Smooth muscle cell (in vitro differentiated cells): Measurements from ENCODE around the gene CLDN15. TPM values are rescaled to one million over a fixed set of nuclear protein-coding genes. Genes with fewer than 3 reads are reported as not detected.

Experiments used
- DNase-seq: peaks from one replicate; lab custom pipeline; 2025; ENCODE audit not compliant: unreplicated experiment; lab: John Stamatoyannopoulos, UW
- H2AFZ ChIP-seq: fragments of 200-600 bp; sonication (generic); 2 replicates; pipeline ENCODE4 v1.6.0; 2016; ENCODE audit warnings: antibody characterized with exemption, low read depth, mild to moderate bottlenecking
- H3F3A ChIP-seq: fragments of 200-600 bp; sonication (generic); 2 replicates; pipeline ENCODE4 v1.6.0; 2017; ENCODE audit warnings: antibody characterized with exemption, low read depth
- H3K27ac ChIP-seq: fragments of 200-600 bp; sonication (generic); 2 replicates; pipeline ENCODE4 v1.5.1; 2016; ENCODE audit warnings: low read depth, mild to moderate bottlenecking
- H3K27me3 ChIP-seq: fragments of 200-600 bp; sonication (generic); 2 replicates; pipeline ENCODE4 v1.6.1; 2016; ENCODE audit warnings: low read depth, mild to moderate bottlenecking
- H3K36me3 ChIP-seq: fragments of 200-600 bp; sonication (generic); 2 replicates; pipeline ENCODE4 v1.5.1; 2016; ENCODE audit warnings: low read depth
- H3K4me1 ChIP-seq: fragments of 200-600 bp; sonication (generic); 2 replicates; pipeline ENCODE4 v1.5.1; 2016; ENCODE audit warnings: low read depth
- H3K4me2 ChIP-seq: fragments of 200-600 bp; sonication (generic); 2 replicates; pipeline ENCODE4 v1.6.0; 2016; ENCODE audit warnings: mild to moderate bottlenecking
- H3K4me3 ChIP-seq: fragments of 200-600 bp; sonication (generic); 2 replicates; pipeline ENCODE4 v1.5.1; 2016; ENCODE audit warnings: mild to moderate bottlenecking
- H3K79me2 ChIP-seq: fragments of 200-600 bp; sonication (generic); 2 replicates; pipeline ENCODE4 v1.6.0; 2016; ENCODE audit warnings: low read depth, mild to moderate bottlenecking
- H3K9ac ChIP-seq: fragments of 200-600 bp; sonication (generic); 2 replicates; pipeline ENCODE4 v1.6.0; 2016; ENCODE audit warnings: low read depth
- H3K9me3 ChIP-seq: fragments of 200-600 bp; sonication (generic); replicated peaks from 2 replicates; pipeline ENCODE4 v1.5.1; 2016; ENCODE audit warnings: low read depth
- H4K20me1 ChIP-seq: fragments of 200-600 bp; sonication (generic); 2 replicates; pipeline ENCODE4 v1.6.0; 2016; ENCODE audit warnings: low read depth
- CTCF ChIP-seq: fragments of 200-600 bp; sonication (generic); IDR thresholded peaks from 2 replicates; pipeline ENCODE4 v1.5.1; 2017; ENCODE audit warnings: borderline replicate concordance, mild to moderate bottlenecking, antibody characterized with exemption; ENCODE audit not compliant: insufficient read depth, poor library complexity, severe bottlenecking
- WGBS: methylation state at CpG from one replicate; pipeline ENCODE4 v1.1.7; 2016; ENCODE audit warnings: low lambda C conversion rate; 5-methylcytosine and 5-hydroxymethylcytosine counted together
- polyA plus RNA-seq: library from polyadenylated mRNA; unstranded; fragments of >200 nt; fragmentation: Nextera tagmentation; extraction: Ambion mirVana; gene quantifications from 2 replicates; pipeline ENCODE4 v1.2.1, GENCODE V29; 2016
- total RNA-seq: library from RNA; depleted of rRNA; stranded (reverse); fragments of >200 nt; gene quantifications from 2 replicates; pipeline ENCODE4 v1.2.3, GENCODE V29; 2014

CLDN15 gene
- total and polyA plus RNA-seq, 2 experiments from 2014 or later: 3.0 to 4.0 TPM

- Histone ChIP-seq H3K4me2 (no peak overlapping the region), H3K27ac (no peak overlapping the region), H2AFZ (no peak overlapping the region), H3K9ac (no peak overlapping the region), H3K4me1 (no peaks in the 10 kb centered on the region), H4K20me1 (no peaks in the 10 kb centered on the region), H3K36me3 (no peaks in the 10 kb centered on the region), H3K9me3 (no peaks in the 10 kb centered on the region), H3K79me2 (no peaks in the 10 kb centered on the region), H3K4me3 (no peak overlapping the region), H3F3A (no peaks in the 10 kb centered on the region), H3K27me3 (no peaks in the 10 kb centered on the region)
- TF ChIP-seq CTCF: no peak
- 95% methylated on average over 24 of the region's 24 CpGs for WGBS
- no peak for DNase-seq
These were observed 41.1 kb upstream of the CLDN15 start for GRCh38 chr7:101278461-101279292.

GRCh38 chr7:101277155-101277554 lies 39.6 kb upstream of the CLDN15 start:
- Histone ChIP-seq H3K4me1 (no peaks in the 10 kb centered on the region), H3K4me2 (no peak overlapping the region), H4K20me1 (no peaks in the 10 kb centered on the region), H3K27ac (no peak overlapping the region), H3F3A (no peaks in the 10 kb centered on the region), H3K36me3 (no peaks in the 10 kb centered on the region), H3K4me3 (no peak overlapping the region), H2AFZ (no peak overlapping the region), H3K9ac (no peak overlapping the region), H3K9me3 (no peaks in the 10 kb centered on the region), H3K27me3 (no peaks in the 10 kb centered on the region), H3K79me2 (no peaks in the 10 kb centered on the region)
- no peak for TF ChIP-seq CTCF
- 71% methylated on average over 9 of the region's 9 CpGs for WGBS
- DNase-seq: no peak

GRCh38 chr7:101273206-101273605 lies 35.6 kb upstream of the CLDN15 start:
- no peaks in the 10 kb centered on the region for H4K20me1 ChIP-seq
- no peaks in the 10 kb centered on the region for H3K9me3 ChIP-seq
- no peak overlapping the region for H3K4me3 ChIP-seq
- no peaks in the 10 kb centered on the region for H3K4me1 ChIP-seq
- H3K4me2 ChIP-seq: no peak overlapping the region
- H2AFZ ChIP-seq: no peak overlapping the region
- H3F3A ChIP-seq: no peaks in the 10 kb centered on the region
- H3K79me2 ChIP-seq: no peaks in the 10 kb centered on the region
- 48% methylated on average over 4 of the region's 4 CpGs for WGBS
- no peaks in the 10 kb centered on the region for H3K36me3 ChIP-seq
- no peak overlapping the region for H3K9ac ChIP-seq
- DNase-seq: no peak
- H3K27me3 ChIP-seq: no peaks in the 10 kb centered on the region
- no peak for TF ChIP-seq CTCF
- no peak overlapping the region for H3K27ac ChIP-seq

GRCh38 chr7:101271021-101271420 lies 33.4 kb upstream of the CLDN15 start:
- H3K4me2 ChIP-seq: no peak overlapping the region

More at GRCh38 chr7:101271021-101271420, 33.4 kb upstream of the CLDN15 start:
- H3K27ac ChIP-seq: no peak overlapping the region
- no peaks in the 10 kb centered on the region for H3K36me3 ChIP-seq
- no peak for DNase-seq
- TF ChIP-seq CTCF: no peak
- no peaks in the 10 kb centered on the region for H3K4me1 ChIP-seq
- 93% methylated on average over 5 of the region's 5 CpGs for WGBS
- H3K27me3 ChIP-seq: no peaks in the 10 kb centered on the region
- no peaks in the 10 kb centered on the region for H3K79me2 ChIP-seq
- H2AFZ ChIP-seq: no peak overlapping the region
- no peak overlapping the region for H3K9ac ChIP-seq
- H3K9me3 ChIP-seq: no peaks in the 10 kb centered on the region
- H3F3A ChIP-seq: no peaks in the 10 kb centered on the region
- H3K4me3 ChIP-seq: no peak overlapping the region
- H4K20me1 ChIP-seq: no peaks in the 10 kb centered on the region
